Activated CD4-positive, alpha-beta T cell treated with anti-CD3 and anti-CD28 coated beads for 24 hours (primary cell): ENCODE data around the gene CPNE4.
"Not testable (repeated sequence)": the region's sequence is repeated elsewhere in the genome, so short reads cannot be mapped to it uniquely, and the experiment has no call there.

ENCODE experiments used
- DNase-seq, 2 donors: peaks; one replicate each; pipeline ENCODE4 v3.0.0-alpha.2; 2020; ENCODE audit warnings: low read depth in 2 of 2

The CPNE4 gene

DNA sequence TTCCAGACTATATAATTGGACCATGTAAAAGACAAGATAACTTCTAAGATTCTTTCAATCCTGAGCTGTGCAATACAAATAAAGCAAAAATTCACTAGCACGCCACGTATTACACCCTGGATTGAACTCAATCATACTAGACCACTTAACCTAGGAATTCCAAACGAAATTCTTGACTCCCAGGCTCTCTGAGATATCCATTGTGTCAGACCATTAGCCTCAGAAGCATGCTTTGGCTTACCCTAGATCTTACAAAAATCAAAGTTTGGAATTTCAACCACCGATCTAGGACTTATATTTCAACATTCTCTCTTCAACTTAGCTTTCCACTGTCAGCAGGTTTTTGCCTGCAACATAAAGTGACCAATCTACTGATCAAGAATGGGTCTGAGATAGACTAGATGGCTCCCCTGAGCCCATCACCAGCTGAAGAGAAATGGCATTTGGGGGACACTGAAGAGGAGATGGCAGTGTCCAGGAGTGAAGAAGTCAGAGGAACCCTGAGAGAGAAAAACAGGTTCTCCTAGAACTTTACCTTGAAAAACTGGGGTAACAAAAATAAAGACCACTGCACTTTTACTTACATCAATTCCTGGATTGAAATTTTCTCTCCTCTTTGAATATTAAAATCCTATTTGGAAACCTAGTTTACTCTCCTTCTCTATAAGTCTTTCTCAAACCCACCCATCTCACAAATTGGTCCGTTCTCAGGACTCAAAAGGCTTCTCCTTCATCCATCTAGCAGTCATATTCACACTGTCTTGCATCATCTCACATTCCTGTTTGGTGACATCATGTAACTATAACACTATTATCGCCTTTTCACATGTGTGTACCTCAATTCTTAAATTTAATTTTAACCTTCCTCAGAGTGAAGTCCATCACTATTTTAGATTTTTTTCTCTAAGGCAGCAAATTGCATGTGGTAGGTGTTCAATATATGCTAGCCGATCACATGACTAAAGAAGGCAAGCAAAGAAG, 18.5 kb downstream of the CPNE4 start:
- no peak for DNase-seq

DNA sequence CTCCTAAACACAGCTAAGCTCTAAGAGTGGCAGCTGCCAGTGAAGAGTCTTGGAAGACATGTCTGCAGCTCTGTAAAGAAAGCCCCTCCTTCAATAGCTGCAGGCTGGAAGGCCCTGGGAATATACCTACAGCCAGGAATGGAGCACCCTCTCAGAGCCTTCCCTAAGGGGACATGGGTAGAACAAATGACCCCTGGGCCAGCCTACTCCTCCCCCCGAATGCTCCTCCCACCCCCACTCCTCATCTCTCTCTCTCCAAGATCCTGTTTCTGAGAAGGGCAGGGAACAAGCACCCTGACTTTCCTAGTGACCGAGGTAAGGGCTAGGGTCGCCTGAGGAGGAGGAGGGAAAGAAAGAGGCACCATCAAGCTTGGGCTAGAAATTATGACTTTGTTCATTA, 20.7 kb downstream of the CPNE4 start:
- DNase-seq = no peak

DNA sequence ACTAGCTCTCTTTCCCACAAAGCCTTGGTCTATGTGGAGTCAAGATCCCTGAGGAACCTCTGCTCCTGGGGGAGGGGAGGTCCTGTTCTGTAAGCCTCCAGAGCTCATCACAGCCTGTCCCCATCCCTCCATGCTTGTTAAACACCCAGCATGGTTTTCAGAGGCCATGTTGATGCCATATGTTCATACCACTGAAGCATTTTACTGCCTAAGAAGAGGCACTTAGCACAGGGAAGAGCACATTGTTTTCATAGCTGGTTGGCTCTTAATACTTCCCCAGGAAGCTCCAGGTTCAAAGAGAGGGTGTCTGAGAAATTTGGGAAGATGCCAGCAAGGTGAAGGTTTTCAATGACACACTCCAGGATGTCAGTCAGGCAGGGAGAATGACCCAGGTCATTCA, 25.6 kb downstream of the CPNE4 start:
- DNase-seq = no peak

DNA sequence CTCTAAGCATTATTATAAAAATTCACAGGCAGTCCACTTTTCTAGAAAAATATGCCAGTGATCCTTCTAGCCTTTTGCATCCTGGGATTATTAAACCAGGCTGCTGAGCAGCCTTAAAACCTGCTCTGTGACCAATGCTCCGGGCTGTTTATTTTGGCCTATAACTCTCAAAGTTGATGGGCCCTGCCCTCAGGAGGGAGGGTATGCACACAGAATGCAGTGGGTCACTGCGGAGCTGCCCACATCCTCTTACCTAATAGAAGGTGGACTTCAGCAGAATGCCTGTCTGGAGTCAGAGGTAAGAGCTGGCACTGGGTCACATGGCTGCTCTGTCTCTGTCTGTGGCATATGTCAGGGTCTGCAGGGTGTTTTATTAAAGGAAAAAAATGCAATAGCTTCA, 26.0 kb downstream of the CPNE4 start:
- DNase-seq = no peak

DNA sequence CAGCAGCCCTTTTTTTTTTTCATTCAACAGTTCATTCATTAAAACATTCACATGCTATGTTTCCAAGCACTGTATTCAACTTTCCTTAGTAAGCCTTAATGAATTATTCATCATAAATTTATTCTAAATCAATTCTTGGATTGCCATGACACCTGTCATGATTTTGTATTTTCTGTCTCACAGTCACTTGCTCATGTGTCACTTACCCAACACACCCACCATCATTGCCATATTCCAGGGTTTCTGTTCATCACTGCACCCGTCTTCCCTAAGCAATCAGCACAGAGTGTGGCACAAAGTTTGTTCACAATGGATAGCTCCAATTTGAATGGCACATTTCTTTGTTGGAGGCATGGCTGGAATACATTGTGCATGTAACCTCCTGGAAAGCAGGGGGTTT, 27.2 kb downstream of the CPNE4 start:
- no peak for DNase-seq

DNA sequence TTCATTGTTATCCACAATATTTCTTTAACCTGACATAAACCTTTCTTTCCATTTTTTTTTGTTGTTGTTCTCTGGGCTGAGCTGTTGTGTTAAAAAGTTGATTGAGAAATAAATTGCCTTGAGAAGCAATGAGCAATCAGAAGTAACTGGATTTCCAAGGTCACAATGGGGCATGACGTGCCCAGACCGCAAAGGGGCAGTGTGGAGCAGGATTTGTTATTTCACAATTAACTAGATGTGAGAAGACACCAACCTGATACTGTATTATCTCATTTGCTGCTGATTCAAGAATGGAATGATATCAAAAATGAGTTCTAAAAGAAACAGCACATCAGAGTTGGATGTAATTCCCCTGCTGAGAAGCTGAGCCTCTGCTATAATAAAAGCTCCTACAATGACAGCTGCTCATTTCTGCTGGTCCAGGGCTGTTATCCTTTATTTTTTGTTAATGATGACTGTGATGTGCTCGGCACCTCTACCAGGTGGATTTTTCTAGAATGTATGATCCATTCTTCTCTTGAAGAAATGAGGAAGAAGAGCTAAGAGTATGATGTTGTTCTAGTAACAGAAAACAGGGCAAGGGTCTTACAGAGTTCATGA, 28.1 kb downstream of the CPNE4 start:
- DNase-seq = peak in 1 of 2 donors; percentile 4

DNA sequence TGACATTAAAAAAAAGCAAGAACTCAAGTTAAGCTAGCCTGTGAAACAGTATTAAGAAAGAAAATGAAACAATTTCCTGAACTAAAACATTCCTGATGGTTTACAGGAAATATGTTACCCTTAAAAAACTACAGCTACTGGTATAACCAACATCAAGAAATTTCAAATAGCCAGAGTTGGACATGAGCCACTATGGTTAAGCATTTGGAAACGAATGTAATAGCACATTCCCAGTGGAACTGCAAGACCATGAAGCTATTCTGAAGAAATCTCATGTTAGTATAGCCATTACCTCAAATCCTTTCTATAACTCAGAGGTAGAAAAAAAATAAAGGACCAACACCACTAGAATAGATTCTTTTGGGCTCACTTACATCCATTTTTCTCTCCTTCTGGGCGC, 30.2 kb downstream of the CPNE4 start:
- no peak for DNase-seq

DNA sequence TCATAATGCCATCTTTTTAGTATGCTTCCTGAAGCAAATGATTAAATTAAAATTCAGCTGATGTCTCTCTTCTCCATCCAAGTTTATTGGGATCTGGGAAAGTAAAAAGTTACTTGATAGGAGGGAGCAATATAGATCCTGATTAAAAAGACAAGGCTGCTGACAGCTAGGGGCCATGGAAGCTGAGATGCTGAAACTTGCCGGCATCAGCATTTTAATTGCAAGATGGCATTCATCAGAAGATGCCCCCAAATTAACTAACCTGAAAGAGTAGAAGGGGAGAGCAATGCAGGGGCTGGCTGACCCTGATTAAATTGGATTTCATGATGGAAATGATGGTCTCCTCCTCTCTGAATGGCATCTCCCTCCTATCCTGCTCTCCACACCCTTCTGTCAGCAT, 31.1 kb downstream of the CPNE4 start:
- no peak for DNase-seq

DNA sequence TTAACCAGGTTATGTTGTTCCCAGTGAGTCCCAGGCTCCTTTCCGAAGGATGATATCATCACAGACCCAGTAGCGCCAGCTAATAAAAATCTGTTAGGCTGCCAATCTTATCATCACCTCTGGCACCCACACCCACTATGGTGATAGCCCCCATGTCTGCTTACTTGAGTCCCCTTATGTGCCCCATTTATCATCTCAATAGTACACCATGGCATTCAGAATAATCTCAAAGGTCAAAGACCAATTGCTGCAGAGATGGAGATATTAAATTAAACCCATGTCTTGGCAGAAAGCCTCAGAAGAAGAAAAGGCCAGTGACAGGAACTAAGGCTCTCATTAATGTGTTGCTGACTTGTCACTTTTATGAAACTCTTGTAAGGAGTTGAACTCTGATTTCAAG, 32.8 kb downstream of the CPNE4 start:
- DNase-seq = no peak

DNA sequence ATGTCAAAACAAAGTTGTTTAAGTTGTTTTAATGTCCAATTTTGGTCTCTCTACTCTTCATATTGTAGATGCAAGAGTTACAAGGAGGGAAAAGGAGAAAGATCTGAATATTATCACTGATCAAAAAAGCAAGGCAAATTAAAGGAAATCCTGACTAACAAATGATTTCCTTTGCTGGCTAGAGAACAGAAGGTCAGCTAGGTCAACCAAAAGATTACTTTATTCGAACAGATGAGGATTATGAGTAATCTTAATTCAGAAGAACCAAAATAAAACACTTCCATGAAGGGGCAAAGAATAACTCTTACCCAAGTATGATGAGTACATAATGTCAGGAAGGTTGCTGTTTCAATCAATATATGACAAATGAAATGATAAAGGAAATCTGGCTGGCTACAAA, 33.8 kb downstream of the CPNE4 start:
- DNase-seq = no peak

DNA sequence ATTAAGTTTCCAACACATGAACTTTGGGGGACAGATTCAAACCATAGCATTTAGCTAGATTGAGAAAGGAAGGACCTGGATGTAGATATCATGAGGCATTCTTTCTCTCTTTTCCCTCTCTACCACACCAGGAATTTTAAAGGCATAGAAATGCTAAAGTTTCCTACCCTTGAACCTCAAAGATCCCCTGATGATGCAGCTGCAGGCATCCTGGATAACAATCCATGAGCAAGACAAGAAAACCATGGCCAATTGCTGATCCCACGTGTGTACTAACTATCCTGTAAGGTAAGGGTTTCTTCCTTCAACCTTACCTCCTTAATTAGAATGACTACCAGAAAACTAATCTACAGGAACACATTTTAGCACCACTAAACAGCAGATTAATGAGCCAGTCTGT, 36.8 kb downstream of the CPNE4 start:
- no peak for DNase-seq

DNA sequence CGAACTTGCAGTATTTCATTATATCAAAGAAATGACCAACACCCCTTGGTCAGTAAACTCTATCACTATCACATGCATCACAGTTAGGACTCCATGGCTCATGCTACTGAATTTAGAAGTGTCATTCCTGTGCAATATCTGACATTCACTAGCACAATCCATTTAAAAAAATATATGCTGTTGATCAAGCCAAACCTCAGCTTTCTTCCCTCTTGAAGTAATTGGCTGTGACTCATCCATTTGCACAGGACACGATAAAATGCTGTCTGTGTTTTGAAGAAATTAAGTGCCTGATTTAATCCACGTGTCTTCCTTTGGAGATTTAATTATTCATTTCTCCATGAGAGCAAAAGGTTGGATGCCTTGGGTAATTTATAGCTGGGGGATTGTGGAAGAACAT, 38.9 kb downstream of the CPNE4 start:
- no peak for DNase-seq

DNA sequence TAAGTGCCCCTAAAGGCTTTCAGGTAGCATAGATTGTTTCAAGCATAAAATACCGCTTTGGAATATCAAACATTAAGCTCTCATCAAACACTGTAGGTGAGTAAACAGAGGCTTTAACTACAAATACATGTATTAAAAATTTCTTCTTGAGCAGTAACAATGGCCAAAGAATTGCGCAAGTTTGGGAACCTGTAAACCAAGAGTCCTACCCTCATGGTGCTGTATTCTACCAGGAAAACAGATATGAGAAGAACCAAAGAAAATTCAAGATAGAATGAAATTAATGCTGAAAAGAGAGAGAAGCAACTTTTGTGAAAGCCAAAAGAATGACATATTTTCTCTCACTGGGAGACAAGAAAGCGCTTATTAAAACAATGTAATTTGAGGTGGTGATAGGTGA, 45.5 kb downstream of the CPNE4 start:
- DNase-seq = no peak

DNA sequence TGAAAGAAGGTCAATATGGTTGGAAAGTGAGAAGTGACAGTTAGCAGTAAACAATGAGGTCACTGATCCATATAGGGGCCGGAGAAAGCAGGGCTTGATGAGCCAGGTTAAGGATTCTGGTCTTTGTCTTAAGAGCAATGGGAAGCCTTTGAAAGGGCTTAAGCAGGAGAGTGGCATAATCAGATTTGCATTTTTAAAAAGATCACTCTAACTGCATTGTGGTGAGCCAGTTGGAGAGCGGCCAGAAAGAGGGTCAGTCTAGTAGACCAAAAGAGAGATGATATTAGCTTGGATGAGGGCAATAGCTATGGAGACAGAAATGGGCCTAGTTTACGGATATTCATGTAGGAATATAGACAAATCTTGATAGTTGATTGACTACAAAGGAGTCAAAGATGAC, 46.6 kb downstream of the CPNE4 start:
- no peak for DNase-seq

DNA sequence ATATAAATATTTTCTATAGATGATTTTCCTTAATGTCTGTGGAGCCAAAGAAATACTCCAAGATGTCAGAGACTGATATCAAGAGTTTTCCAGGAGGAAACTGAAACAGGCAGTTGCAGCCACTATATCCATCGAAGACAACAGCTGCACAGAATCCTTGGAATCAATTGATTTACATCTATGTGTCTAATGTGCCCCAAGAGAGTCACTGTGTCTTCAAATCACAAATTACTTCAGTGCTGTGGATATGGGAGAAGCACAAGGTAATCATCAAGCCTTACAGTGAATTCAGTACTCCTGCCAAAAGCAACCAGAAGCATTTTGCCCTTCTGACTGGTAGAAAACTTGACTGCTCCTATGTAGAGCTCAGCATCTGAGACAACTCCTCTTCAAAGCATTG, 51.1 kb downstream of the CPNE4 start:
- DNase-seq = no peak

DNA sequence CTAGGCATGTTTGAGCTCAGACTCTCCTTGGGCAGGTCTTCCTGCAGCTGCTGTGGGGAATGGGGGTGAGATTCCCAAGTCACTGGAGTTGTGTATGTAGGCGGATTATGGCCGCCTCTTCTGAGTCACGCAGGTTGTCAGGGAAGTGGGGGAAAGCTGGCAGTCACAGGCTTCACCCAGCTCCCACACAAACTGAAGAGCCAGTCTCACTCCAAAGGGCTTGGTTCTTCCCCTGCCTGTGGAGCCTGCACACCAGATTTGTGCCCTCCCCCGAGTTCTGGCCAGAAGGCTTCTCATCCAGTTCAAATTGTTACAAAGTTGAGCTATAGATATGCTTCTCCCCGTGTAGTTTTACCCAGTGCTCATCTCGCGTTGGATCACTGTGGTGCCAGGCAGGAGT, 53.5 kb downstream of the CPNE4 start:
- DNase-seq = no peak

DNA sequence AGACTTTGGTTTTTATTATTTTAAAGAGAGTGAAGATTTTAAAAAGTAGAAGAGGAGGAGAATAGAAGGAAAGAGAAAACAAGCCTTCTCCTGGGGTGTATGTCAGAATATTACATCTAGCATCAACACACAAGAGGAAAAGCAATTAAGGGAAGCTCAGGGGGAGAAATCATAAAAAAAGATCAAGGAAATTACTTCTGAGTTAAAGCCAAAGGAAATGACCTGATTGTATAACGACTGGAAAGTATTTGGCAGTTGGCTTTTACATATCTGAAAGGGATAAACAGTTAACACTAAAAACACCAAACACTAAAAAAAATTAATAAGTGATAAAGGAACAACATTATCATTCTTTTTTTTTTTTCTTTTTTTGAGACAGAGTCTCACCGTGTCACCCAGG, 58.4 kb downstream of the CPNE4 start:
- DNase-seq = no peak

DNA sequence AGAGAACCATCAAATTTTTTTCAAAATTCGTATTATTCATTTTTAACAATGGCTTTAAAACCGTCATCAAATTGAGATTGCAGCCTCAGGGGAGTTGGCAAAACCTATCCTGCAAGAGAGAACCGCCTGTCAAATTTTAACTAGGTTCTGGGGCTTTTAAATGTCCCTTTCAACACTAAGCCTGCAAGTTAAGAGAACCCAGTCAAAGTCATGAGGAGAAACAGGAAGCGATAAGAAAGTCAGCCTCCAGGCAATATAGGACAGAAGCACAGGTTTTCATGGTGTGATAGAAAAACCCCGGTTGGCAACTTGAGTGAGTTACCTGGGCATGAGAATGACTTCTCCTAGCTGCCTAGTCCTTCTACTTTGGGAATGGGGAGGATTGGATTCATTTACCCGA, 59.8 kb downstream of the CPNE4 start:
- DNase-seq = no peak

DNA sequence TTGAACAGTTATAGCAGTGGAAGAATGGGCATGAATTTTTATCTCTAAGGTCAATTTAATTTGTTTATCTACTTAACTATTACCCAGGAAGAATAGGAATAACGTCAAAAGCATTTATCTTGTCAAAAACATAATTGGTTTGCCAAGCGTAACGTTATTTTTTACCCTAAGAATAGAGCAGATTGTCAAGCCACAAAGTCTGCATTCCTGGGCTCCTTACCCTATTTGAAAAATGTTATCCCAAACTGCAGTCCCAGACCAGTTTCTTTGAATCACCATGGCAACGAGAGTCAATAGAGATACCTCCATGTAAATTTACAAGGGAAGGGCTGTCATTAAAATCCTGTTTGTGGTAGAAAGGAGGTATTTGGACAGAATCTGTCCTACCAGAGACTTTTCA, 61.1 kb downstream of the CPNE4 start:
- no peak for DNase-seq

DNA sequence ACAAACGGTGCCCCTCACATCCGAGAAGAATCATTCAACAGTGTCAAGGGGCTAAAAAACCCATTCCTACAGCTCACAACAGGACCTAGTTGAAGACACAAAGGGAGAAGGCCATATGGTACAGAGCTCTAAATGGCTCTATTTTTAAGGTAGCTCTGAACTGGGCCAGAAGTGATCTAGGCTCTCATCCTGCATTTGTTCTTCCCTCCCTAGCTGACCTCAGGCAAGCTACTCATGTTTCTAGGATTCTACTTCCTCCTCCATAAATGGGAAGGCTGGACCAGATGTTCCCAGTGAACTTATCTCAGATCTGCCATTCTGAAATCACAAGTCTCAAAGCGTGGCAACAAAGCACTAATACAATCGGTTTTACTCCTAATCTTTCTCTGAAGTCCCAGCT, 62.3 kb downstream of the CPNE4 start:
- no peak for DNase-seq

DNA sequence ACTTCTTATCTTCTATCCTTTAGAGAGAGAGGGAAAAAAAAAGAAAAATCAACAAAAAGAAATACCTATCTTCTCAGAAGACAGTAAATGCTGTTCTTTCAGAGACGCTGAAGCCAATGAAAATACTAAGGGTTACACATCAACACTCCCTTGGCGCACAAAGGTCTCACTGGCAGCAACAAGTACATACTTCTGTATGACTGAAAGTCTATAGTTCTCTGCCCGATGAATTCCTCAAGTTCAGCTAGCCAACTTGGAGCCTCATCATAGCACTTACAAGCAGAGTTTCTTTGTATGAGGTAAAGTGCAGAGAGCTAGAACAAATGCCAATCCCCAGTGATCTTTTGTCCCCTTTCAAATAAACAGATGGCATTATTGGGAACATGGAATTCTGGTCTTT, 62.7 kb downstream of the CPNE4 start:
- DNase-seq = no peak

DNA sequence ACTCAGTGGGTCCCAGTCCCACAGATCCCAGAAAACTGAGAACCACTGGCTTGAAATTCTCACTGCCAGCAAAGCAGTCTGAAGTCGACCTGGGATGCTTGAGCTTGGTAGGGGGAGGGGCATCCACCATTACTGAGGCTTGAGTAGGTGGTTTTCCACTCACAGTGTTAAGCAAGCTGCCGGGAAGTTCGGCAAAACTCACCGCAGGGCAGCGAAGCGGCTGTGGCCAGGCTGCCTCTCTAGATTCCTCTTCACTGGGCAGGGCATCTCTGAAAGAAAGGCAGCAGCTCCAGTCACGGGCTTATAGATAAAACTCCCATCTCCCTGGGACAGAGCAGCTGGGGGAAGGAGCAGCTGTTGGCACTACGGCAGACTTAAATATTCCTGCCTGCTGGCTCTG, 71.4 kb downstream of the CPNE4 start:
- not testable (repeated sequence) for DNase-seq

DNA sequence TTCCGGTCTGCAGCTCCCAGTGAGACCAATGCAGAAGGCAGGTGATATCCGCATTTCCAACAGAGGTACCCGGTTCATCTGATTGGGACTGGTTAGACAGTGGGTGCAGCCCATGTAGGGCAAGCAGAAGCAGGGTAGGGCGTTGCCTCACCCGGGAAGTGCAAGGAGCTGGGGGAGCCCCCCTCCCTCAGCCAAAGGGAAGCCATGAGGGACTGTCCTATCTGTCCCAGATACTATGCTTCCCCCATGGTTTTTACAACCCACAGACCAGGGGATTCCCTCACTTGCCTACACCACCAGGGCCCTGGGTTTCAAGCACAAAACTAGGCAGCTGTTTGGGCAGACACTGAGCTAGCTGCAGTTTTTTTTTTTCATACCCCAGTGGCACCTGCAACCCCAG, 71.8 kb downstream of the CPNE4 start:
- DNase-seq = no peak

DNA sequence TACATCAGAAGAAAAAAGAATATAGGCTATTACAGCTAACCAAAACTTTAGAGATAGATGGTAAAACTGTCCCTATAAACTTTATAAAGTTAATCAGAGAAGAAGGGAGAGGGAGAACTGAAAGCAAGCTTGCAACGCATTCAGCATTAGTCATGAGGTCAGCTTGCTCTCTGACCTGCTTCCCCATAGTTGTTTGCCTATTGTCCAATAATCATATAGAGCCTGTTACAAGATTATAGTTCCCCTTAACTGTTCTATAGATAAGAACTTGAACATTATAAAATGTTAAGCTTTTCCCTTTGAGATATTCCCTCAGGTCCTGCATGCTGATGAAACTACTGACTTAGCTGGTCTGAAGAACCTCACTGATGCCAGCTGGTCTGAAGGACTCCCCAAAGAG, 74.5 kb downstream of the CPNE4 start:
- DNase-seq = no peak
